NCI-H2107 treated with DMSO at 0.1 percent for 48 hours (cell line): ENCODE measurements around the gene PRSS3.
"Not testable (repeated sequence)": the region's sequence is repeated elsewhere in the genome, so short reads cannot be mapped to it uniquely, and the experiment has no call there.

Experiments
- DNase-seq: peaks from one replicate; lab custom pipeline; 2025; ENCODE audit not compliant: unreplicated experiment; lab: John Stamatoyannopoulos, UW

The PRSS3 gene

DNA sequence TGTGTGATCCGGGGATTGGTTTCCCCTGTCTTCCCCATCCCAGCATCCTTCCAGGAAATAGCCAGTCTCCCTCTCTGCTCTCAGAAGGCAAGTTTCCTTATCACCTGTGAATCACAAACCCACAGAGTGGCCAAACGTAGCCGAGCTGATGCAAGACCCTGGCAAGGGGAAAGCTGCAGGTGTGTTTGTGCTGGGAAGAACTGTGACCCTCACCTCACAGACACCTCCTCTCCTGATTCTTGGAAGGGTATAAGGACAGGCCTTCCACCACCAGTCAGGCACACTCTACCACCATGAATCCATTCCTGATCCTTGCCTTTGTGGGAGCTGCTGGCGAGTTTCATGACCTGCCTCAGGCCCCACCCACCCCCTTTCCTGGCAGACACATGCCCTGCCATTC lies at the start of gene PRSS3:
TSS of gene PRSS3 (plus strand) at position 281 of the 400 bp plus-strand sequence. CDS start at position 294, 13 bp downstream.
- no peak for DNase-seq

DNA sequence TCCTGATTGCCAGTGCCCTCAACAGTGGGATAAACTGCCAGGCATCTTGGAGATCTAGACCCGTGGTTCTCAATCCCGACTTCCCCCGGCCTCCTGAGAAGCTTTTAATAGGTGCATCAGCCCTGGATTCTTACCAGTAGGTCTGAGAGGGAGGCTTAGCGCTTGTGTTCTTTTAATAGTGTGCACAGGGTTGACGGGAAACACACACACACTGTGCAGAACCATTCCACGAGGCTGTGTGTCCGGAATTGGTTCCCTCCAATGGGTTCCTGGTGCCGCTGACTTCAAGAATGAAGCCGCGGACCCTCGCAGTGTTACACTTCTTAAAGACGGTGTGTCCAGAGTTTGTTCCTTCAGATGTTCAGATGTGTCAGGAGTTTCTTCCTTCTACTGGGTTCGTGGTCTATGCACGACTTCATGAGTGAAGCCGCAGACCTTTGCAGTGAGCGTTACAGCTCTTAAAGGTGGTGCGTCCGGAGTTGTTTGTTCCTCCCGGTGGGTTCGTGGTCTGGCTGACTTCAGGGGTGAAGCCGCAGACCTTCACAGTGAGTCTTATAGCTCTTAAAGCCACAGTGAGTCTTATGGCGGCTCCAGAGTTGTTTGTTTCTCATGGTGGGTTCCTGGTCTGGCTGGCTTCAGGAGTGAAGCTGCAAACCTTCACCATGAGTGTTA lies 46.6 kb upstream of the PRSS3 start:
- no peak for DNase-seq

DNA sequence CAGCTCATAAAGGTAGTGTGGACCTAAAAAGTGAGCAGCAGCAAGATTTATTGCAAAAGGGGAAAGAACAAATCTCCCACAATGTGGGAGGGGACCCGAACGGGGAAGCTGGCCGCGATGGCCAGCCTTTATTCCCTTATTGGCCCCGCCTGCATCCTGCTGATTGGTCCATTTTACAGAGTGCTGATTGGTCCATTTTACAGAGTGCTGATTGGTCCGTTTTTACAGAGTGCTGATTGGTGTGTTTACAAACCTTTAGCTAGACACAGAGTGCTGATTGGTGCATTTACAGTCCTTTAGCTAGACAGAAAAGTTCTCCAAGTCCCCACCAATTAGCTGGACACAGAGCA lies 46.1 kb upstream of the PRSS3 start:
- not testable (repeated sequence) for DNase-seq

DNA sequence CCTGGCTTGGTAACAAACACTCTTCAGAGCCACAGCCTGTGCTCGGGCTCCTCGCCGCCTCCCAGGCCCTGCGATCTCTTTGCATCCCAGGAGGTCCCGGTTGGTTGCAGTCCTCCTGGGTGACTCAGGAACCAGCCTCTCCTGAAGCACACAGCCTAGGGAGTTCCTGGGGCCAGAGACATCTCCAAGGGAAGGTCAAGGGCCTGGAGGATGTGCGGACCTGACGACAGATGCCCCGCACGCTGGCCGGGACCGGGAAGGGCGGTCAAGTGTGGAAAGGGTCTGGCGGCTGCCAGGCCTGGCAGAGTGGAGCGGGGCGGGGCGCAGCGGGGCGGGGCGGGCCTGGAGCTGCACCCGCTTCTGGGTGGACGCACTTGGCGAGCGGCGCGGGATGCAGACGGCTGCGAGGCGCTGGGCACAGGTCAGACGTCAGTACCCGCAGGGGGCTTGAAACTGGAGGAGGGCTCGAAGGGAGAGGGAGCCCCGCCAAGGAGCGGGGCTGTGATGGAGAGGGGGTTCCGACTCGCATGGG lies 45.0 kb upstream of the PRSS3 start:
- no peak for DNase-seq

DNA sequence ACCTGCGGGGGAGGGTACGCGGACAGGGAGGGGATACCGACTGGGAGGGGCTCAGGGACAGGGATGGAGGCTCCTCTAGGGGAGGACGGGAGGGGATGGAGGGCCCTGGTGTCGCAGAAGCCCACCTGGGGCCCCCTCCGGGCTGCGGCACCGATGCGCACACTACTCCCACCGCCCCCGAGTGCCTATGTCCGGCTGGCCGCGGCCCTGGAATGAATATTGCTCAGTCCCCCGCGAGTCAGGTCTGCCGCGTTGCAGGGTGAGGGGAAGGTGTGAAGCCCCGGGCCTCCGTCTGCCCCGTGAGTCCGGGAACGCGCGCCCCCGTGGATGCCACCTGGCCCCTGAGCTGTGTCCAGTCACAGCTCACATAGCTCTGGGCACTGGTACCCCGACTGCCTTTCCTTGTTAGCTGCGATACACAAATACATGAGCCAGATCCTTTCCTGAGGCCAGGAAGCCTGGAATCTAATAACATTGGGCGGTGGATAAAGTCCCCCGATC lies 44.5 kb upstream of the PRSS3 start:
- no peak for DNase-seq

DNA sequence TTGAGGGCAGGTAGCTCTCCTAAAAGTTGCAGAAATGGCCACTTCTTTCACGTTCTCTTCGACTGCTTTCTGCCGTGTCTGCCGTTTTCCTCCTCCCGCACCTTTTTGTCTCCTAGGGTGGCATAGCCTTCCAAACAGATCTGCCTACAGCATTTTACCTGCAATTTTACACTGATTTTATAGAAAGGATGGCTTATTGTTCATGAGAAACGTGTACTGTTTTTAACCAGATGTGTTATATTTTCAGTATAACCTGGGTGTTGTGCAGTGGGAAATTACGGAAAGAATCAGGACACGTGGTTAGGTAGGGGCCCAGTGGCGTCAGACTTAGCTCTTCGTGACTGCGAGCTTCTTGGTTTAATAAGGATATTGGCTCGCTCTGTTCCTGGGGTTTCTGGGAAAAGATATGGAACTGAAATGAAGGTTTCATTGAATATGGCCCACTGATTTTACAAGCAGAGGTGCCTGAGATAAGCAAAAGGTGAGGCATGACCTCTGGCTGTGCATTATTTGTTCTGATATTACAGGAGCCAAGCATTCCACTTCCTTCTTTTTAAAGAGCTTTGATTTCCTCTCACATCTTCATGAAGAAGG lies 43.7 kb upstream of the PRSS3 start:
- DNase-seq, result no peak

DNA sequence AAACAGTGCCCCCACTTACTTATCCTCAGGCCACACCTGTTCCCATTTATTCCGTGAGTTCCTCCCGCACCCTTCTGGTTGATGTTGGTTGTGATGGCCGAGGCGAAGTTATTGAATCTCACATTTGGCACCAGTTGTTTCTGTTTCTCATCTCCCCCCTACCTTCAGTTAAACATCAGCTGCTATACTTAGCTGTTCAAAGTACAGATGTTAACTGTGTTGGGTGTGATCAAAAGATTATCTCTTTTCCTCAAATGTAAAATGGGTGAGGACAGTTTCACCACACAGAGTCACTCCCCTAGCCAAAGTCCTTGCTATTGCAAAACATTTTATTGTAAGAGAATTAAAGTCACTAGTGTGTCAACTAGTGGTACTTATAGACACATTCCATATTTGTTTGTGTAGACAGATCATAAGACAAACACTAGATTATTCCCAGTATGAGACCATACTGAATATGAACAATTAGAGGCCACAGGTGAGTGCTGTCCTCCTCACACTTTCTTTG lies 43.2 kb upstream of the PRSS3 start:
- DNase-seq, result no peak

DNA sequence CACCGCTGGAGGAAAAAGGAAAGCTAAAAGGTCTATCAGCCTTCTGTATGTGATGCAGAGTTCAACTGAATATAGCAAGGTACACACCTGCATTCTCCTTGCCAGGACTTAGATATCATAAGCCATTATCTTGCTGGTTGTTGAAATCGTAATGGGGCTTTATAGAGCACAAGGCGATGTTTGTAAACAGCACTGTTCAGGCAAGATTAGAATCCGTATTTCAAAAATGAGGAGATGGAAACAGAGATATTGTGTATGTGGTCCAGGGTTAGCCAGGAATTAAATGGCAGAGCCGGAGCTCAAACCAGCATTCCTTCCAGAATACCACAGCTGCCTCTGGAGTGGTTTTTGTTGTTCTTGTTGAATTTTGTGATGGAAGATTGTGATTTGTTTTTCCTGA lies 42.6 kb upstream of the PRSS3 start:
- DNase-seq, result not testable (repeated sequence)

DNA sequence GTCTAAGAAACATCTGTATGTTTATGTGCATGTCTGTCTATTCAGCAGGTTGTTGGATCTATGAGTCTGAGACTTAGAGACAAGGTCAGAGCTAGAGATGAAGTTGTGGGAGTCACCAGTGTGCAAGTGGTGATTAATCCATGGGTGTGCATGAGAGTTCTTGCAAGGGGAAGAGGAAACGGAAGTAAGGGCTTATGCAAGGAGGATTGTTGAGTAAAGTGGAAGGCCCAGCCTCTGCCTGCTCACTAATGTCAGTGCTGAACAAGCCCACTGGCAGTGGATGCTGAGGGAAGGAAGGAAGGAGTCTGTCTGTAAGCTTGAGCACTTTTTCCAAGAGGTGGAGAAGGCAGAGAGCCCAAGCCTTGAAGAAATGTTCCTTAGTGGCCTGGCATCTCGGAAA lies 35.7 kb upstream of the PRSS3 start:
- DNase-seq, result not testable (repeated sequence)

DNA sequence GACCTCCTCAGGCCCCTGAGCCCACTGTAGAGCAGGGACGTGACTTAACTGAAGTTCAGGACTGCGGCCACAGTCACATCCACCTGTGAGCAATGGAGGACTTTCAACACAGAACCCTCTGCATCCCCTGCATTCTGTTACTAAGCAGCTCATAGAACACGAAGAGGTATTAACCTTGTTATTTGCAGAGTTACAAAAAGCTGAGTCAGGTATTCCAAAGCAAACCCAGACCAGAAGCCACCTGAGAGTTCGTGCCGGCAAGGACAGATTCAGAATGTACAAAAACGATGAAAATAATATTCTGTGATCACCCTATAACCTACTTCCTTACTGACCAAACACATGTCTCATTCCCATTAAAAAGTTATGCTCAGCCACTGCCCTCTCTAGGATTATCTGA lies 33.0 kb upstream of the PRSS3 start:
- no peak for DNase-seq

DNA sequence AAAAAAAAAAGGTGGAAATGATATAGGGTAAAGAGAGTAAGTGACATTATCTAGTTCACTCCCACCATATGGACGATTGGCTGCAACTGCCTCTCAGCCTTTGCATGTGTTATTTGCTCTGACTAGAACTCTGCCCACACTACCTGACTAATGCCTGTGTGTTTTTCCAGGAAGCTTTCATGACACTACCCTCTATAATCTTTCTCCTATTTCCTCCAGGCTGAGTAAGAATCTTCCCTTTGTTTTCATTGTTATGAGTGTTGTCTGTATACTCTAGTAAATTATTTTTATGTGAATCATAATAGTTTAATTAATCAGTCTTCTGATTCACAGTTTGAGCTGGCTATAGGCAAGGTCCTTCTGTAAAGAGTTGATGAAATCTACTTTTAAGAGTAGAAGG lies 31.7 kb upstream of the PRSS3 start:
- DNase-seq, result not testable (repeated sequence)

DNA sequence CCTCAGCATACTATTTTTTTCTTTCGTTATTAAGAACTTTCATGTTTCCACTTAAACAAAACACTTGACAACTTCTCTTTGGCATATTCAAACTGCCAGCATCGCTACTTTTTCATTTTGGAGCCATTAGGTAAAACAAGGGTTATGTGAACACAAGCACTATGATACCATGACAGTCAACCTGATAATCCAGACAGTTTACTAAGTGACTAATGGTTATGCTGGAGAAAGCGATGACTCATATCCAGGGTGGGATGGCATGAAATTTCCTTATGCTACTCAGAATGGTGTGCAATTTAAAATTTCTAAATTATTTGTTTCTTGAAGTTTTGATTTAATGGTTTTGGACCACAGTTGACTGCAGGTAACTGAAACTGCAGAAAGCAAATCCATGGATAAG lies 29.9 kb upstream of the PRSS3 start:
- DNase-seq, result no peak

DNA sequence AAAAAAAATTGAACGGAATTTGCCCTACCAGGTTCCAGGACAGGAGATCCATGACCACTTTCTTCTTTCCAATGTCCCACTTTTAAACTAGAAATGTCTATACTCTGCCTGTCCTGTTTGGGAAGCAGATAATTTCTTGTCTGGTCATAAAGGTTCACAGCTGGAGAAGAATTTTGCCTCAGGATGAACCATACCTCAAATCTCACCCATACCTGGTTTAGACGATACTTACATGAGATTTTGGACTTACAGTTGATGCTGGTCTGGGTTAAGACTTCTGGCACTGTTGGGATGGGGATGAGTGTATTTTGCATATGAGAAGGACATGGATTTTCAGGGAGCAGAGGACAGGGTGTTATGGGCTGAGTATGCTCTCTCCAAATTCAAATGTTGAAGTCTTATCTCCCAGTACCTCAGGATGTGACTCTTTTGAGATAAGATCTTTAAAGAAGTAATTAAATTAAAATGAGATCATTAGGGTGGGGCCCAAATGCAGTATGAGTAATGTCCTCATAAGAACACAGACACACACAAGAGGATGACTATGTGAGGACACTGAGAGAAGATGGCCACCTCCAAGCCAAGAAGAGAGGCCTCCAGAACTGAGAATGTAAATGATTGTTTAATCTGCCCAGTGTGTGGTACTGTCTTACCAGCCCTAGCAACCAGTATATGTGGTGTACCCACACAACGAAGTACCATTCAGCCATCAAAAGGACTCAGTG lies 25.0 kb upstream of the PRSS3 start:
- not testable (repeated sequence) for DNase-seq

DNA sequence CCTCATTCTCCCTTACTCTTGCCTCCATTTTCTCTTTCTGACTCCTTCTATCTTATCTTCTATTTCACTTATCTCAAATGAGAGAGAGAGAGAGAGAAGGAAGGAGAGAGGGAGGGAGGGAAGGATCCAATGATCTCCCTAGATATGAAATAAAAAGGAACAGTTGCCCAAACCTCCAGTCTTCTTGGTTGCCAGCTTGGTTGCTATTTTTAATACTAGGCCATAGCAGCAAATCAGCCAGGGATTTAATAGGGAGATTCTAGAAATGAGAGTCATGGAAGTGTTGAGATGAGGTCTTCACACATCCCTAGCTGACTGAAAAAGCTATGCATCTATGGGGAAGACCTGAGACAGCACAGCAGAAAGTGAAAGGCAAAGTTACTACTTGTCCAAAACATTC lies 22.2 kb upstream of the PRSS3 start:
- DNase-seq, result not testable (repeated sequence)

DNA sequence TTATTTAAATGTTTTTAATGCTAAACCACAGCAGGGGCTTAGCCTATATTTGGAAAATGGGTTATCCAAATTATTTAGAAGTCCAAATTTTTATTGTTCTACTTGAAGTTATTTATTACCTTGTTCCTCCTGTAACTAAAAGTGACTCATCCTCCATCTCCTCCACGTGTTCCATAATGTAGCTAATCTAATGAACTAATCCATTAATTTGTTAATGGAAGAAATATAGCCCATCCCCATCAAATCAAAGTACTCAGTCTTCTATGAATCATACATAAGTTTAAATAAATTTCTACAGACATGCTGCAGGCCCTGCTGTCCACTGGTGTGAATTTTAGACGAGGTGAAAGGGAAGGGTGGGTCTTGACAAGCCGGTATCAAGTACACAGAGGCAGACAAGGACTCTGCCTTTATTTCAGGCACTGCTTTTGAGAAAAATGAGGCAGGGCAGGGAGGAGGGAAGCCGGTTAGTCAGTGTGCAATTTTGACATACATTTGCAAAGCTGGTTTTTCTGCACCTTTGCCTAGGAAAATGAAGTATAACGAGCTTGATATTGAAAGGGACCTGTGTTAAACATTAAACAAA lies 21.2 kb upstream of the PRSS3 start:
- DNase-seq, result not testable (repeated sequence)

DNA sequence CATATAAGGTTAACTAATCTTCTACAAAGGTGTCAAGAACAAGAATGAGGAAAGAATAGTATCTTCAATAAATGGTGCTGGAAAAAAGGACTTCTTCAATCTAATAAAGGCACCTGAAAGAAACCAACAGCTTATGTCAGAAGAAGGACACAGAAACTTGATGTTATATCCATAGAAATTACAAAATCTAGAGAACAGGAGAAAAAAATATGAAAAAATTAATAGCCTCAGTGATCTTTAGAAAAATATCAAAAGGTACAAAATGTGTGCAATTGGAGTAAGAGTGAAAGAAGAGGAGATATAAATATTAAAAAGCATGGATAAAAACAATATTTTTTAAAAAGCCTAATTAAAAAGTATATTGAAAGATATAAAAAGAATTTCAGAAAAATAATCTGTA lies 18.8 kb upstream of the PRSS3 start:
- DNase-seq, result no peak

DNA sequence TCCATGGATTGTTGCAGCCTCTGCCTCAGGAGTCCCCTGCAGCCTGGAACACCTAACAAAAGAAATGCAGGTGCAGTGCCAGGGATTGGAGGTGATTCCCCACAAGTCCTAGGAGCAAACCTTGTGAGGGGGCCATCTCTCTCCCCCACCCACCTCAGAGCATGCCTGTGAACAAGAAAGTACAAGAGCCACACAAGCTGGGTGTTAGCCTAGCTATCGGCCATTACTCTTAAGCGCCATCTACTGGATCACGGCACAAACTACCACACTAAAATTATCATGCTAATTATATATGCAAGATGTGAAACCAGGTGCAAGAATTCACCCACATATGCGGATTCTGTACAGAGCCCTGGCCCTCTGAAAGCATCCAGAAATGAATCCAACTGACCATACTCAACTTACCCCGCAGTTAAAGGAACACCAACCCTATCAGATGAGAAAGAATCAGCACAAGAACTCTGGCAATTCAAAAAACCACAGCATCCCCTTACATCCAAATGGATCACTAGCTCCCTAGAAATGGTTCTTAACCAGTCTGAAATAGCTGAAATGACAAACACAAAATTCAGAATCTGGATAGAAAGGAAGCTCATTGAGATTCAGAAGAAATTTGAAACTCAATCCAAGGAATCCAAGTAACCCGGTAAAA lies 16.5 kb upstream of the PRSS3 start:
- DNase-seq, result peak; percentile 60

DNA sequence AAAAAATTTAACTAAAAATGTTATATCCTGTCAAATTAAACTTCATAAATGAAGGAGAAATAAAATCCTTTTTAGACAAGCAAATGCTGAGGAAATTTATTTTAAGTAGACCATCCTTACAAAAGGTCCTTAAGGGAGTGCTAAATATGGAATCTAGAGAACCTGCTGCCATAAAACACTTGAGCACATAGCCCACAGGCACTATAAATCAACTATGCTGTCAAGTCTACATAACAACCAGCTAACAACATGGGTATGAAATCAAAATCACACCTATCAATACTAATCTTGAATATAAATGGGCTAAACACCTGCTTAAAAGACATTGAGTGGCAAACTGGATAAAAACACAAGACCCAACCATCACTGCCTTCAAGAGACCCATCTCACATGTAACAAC lies 15.1 kb upstream of the PRSS3 start:
- DNase-seq, result no peak

DNA sequence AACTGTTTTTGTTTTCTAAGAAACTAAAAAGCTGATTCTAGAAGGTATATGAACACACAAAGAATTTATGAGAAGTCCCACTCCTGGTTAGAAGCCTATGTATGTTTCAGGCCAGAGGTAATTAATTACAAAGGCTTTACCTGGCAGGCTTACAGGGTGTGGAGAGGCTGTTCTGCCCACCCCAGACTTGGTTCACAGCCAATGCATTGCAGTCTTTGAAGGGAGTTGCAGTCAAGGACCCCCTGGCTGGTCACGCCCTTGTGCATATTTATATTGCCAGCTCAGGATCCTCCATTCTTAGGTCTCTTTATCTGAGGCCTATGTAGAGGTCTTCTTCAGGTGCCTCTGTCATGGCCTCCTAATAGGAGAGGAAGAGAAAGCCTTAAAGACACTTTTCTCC lies 13.6 kb upstream of the PRSS3 start:
- DNase-seq, result no peak

DNA sequence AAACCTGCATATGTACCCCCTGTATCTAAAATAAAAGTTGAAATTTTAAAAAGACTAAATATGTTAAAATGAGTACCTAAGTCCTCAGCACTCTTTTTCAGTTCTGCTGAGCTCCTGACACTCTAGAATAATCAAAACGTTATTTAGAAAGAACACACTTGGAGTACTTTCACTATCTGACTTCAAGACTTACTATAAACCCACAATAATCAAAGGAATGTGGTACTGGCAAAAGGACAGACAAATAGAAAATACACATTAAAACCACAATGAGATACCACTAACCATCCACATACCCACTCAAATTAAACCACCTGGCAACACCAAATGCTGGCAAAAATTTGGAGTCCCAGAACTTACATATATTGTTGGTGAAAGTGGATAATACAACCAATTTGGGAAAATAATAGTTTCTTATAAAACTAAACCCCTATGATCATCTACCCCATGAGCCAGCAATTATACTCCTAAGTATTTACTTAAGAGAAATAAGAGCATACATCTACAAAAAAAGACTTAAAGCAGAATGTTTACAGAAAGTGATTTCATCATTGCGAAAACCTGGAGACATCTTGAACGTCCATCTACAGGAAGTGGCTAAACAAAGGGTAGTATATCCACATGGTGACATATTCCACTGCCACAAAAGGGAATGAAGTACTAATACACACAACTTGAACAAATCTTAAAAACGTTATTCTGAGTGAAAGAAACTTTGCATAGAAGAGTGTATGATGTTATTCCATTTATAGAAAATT lies 12.8 kb upstream of the PRSS3 start:
- DNase-seq, result no peak
